H1 (cell line): Measurements from ENCODE around the gene TM9SF1. TPM values are rescaled to one million over a fixed set of nuclear protein-coding genes. Genes with fewer than 3 reads are reported as not detected.

Source experiments
- CTCF ChIA-PET: fragments of 300-600 bp; sonication (Branson Sonifier 250); formaldehyde crosslinking; loops from one replicate; lab custom pipeline; 2021; ENCODE audit not compliant: partially characterized antibody; lab: Charles Lee
- POLR2A ChIA-PET: fragments of 300-600 bp; sonication (Branson Sonifier 250); formaldehyde crosslinking; loops from one replicate; lab custom pipeline; 2021; ENCODE audit warnings: inconsistent platforms; ENCODE audit not compliant: partially characterized antibody; lab: Charles Lee
- DNase-seq, 2 experiments: peaks; one replicate each; pipeline versions ENCODE4 v3.0.0 to v3.0.0-alpha.2; 2010 to 2022; ENCODE audit warnings: low spot score in 2 of 2, low read depth in 1 of 2, mixed read lengths in 1 of 2
- FAIRE-seq: peaks from 2 replicates; lab custom pipeline; 2011; peaks lifted over from hg19 to GRCh38; lab: Jason Lieb, UNC
- H2AFZ ChIP-seq: 2 replicates; pipeline ENCODE4 v1.8.1; 2012; ENCODE audit warnings: low read length, inconsistent platforms
- H2AK5ac ChIP-seq: 2 replicates; pipeline ENCODE4 v1.6.1; 2013; ENCODE audit warnings: low read depth, low read length
- H2BK120ac ChIP-seq: replicated peaks from 2 replicates; pipeline ENCODE3; 2013; ENCODE audit warnings: low read depth, low read length, inconsistent platforms
- H2BK12ac ChIP-seq: 2 replicates; pipeline ENCODE4 v1.6.1; 2013; ENCODE audit warnings: low read depth, low read length
- H2BK15ac ChIP-seq: 2 replicates; pipeline ENCODE4 v1.6.1; 2013; ENCODE audit warnings: low read length
- H2BK20ac ChIP-seq: 2 replicates; pipeline ENCODE4 v1.6.1; 2013; ENCODE audit warnings: low read length
- H2BK5ac ChIP-seq: 2 replicates; pipeline ENCODE4 v1.6.1; 2013; ENCODE audit warnings: low read depth, low read length
- H3K14ac ChIP-seq: 2 replicates; pipeline ENCODE4 v1.6.1; 2013; ENCODE audit warnings: inconsistent platforms; ENCODE audit not compliant: insufficient read length
- H3K18ac ChIP-seq: 2 replicates; pipeline ENCODE4 v1.6.1; 2013; ENCODE audit warnings: low read length; ENCODE audit errors: extremely low read depth
- H3K23ac ChIP-seq: 2 replicates; pipeline ENCODE4 v1.6.1; 2013; ENCODE audit warnings: inconsistent platforms; ENCODE audit not compliant: insufficient read length
- H3K23me2 ChIP-seq: 2 replicates; pipeline ENCODE4 v1.6.1; 2013; ENCODE audit warnings: low read depth, low read length
- H3K27ac ChIP-seq: 2 replicates; pipeline ENCODE4 v1.6.1; 2011; ENCODE audit warnings: low read depth, low read length, inconsistent platforms
- H3K27me3 ChIP-seq, 4 experiments: replicated peaks in 1 of 4; 1 replicate in 1 of 4; 2 replicates in 3 of 4; pipeline versions ENCODE4 v1.6.1 to v1.8.1; 2011 to 2013; ENCODE audit warnings: low read length in 3 of 4, mild to moderate bottlenecking in 3 of 4, inconsistent platforms in 2 of 4, mixed read lengths in 2 of 4, moderate library complexity in 1 of 4; ENCODE audit not compliant: control insufficient read depth in 3 of 4, insufficient read depth in 3 of 4; ENCODE audit errors: extremely low read depth in 1 of 4
- H3K36me3 ChIP-seq, 4 experiments: 2 replicates each; pipeline versions ENCODE4 v1.6.1 to v1.8.1; 2011 to 2013; ENCODE audit warnings: mild to moderate bottlenecking in 4 of 4, low read length in 3 of 4, moderate library complexity in 2 of 4, control low read depth in 1 of 4, inconsistent platforms in 1 of 4; ENCODE audit not compliant: insufficient read depth in 4 of 4, control insufficient read depth in 2 of 4
- H3K4ac ChIP-seq: replicated peaks from 2 replicates; pipeline ENCODE3; 2013; ENCODE audit warnings: low read length, low read depth, mixed read lengths, inconsistent platforms; ENCODE audit not compliant: insufficient read length
- H3K4me1 ChIP-seq, 4 experiments: replicated peaks in 1 of 4; 1 replicate in 1 of 4; 2 replicates in 3 of 4; pipeline versions ENCODE4 v1.6.1 to v1.8.1; 2011 to 2013; ENCODE audit warnings: low read length in 3 of 4, inconsistent platforms in 2 of 4, mixed read lengths in 1 of 4; ENCODE audit not compliant: insufficient read depth in 4 of 4, control insufficient read depth in 3 of 4
- H3K4me2 ChIP-seq, 2 experiments: 2 replicates each; pipeline versions ENCODE4 v1.6.1 to v1.8.1; 2011 to 2013; ENCODE audit warnings: low read depth in 2 of 2, low read length in 2 of 2, control low read depth in 1 of 2, inconsistent platforms in 1 of 2, mild to moderate bottlenecking in 1 of 2; ENCODE audit not compliant: insufficient read depth in 1 of 2
- H3K4me3 ChIP-seq, 4 experiments: fragments of 200-600, 300-600 bp in 1 of 4; sonication (generic), shearing (Covaris generic), sonication (Bioruptor Twin) in 1 of 4; 2 replicates each; pipeline versions ENCODE4 v1.5.1 to v1.8.1; 2011 to 2016; ENCODE audit warnings: low read length in 4 of 4, low read depth in 3 of 4, control low read depth in 2 of 4, inconsistent platforms in 2 of 4, mild to moderate bottlenecking in 2 of 4, mixed read lengths in 1 of 4, moderate library complexity in 1 of 4; ENCODE audit not compliant: insufficient read depth in 2 of 4; ENCODE audit errors: extremely low read depth in 1 of 4
- H3K56ac ChIP-seq: replicated peaks from 2 replicates; pipeline ENCODE3; 2013; ENCODE audit warnings: low read depth, mild to moderate bottlenecking, mixed read lengths, low read length, inconsistent platforms; ENCODE audit not compliant: insufficient read length
- H3K79me1 ChIP-seq: 2 replicates; pipeline ENCODE4 v1.6.1; 2013; ENCODE audit warnings: low read depth, low read length, control low read depth
- H3K79me2 ChIP-seq, 2 experiments: 2 replicates each; pipeline versions ENCODE4 v1.6.1 to v1.8.1; 2012 to 2013; ENCODE audit warnings: low read length in 2 of 2, mild to moderate bottlenecking in 2 of 2, inconsistent platforms in 1 of 2; ENCODE audit not compliant: insufficient read depth in 2 of 2, control insufficient read depth in 1 of 2
- H3K9ac ChIP-seq, 4 experiments: replicated peaks in 1 of 4; 1 replicate in 1 of 4; 2 replicates in 3 of 4; pipeline versions ENCODE4 v1.6.1 to v1.8.1; 2011 to 2013; ENCODE audit warnings: low read depth in 3 of 4, low read length in 3 of 4, control low read depth in 2 of 4, mild to moderate bottlenecking in 2 of 4, moderate library complexity in 2 of 4, inconsistent platforms in 1 of 4; ENCODE audit errors: extremely low read depth in 1 of 4
- H3K9me3 ChIP-seq, 2 experiments: 2 replicates each; pipeline versions ENCODE4 v1.6.1 to v1.8.1; 2012 to 2013; ENCODE audit warnings: mild to moderate bottlenecking in 2 of 2, moderate library complexity in 2 of 2, control low read depth in 1 of 2, inconsistent platforms in 1 of 2, low read depth in 1 of 2, low read length in 1 of 2, mixed read lengths in 1 of 2; ENCODE audit not compliant: insufficient read depth in 2 of 2
- H4K20me1 ChIP-seq, 2 experiments: replicated peaks in 1 of 2; 2 replicates each; pipeline versions ENCODE3 to v1.8.1; 2011 to 2013; ENCODE audit warnings: inconsistent platforms in 2 of 2, low read length in 2 of 2, mild to moderate bottlenecking in 1 of 2; ENCODE audit not compliant: insufficient read depth in 2 of 2, control insufficient read depth in 1 of 2
- H4K5ac ChIP-seq: 2 replicates; pipeline ENCODE4 v1.6.1; 2013; ENCODE audit warnings: low read length, low read depth, mixed read lengths, inconsistent platforms; ENCODE audit not compliant: insufficient read length
- H4K8ac ChIP-seq: 2 replicates; pipeline ENCODE4 v1.8.0; 2013; ENCODE audit warnings: mild to moderate bottlenecking, moderate library complexity, low read length, inconsistent platforms; ENCODE audit not compliant: insufficient read depth; ENCODE audit errors: extremely low read depth
- H4K91ac ChIP-seq: replicated peaks from 2 replicates; pipeline ENCODE3; 2013; ENCODE audit warnings: low read length, mixed read lengths, inconsistent platforms; ENCODE audit not compliant: insufficient read length
- ASH2L ChIP-seq: fragments of 200-600, 300-600 bp; sonication (generic); IDR thresholded peaks from one replicate; pipeline ENCODE4 v1.7.1; 2017; ENCODE audit warnings: low read length
- WGBS, 2 experiments: shearing (Covaris generic) in 1 of 2; methylation state at CpG; one replicate each; pipeline versions ENCODE4 v1.1.6 to v1.1.7; 2013 to 2015; ENCODE audit warnings: low lambda C conversion rate in 2 of 2, mixed read lengths in 2 of 2, inconsistent platforms in 1 of 2, low coverage in 1 of 2, missing lambda C conversion rate in 1 of 2; ENCODE audit not compliant: insufficient replicate concordance in 2 of 2, insufficient coverage in 1 of 2, insufficient read length in 1 of 2; ENCODE audit errors: extremely low coverage in 1 of 2, missing lambda C conversion rate in 1 of 2; 5-methylcytosine and 5-hydroxymethylcytosine counted together
- polyA plus RNA-seq, 7 experiments: library from polyadenylated mRNA; depleted of rRNA in 3 of 7; stranded (reverse) in 5 of 7; unstranded in 2 of 7; fragments of >200 nt in 5 of 7; fragments of 200-250 nt in 2 of 7; gene quantifications; 1 replicate in 5 of 7; 2 replicates in 1 of 7; 4 replicates in 1 of 7; pipeline versions ENCODE4 v1.2.1 to v1.2.3, GENCODE V29; 2011 to 2013; ENCODE audit warnings: missing spikeins in 2 of 7, mixed read lengths in 2 of 7
- total RNA-seq: library from RNA; stranded (reverse); fragmentation: NEBNext Ultra II Directional; extraction: Animal tissue kit (Norgen Biotek cat#: 25700); gene quantifications from 2 replicates; pipeline ENCODE4 v1.2.1, GENCODE V29; 2021

The TM9SF1 gene
- total and polyA plus RNA-seq, 2 of the 8 experiments (the other 6 are each of a cell fraction or from before 2014, with no cell fraction given) = 22.2 to 29.2 TPM

DNA sequence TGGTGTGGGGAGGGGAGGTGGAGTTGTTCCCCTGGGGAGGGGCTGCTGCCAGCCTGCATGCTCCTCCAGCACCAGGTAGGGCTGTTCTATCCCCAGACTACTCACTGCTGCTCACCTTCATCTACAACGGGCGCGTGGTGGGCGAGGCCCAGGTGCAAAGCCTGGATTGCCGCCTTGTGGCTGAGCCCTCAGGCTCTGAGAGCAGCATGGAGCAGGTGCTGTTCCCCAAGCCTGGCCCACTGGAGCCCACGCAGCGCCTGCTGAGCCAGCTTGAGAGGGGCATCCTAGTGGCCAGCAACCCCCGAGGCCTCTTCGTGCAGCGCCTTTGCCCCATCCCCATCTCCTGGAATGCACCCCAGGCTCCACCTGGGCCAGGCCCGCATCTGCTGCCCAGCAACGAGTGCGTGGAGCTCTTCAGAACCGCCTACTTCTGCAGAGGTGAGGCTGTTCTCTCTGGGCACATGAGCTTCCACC lies 30.7 kb downstream of the TM9SF1 start:
- no peak overlapping the region for H3K4me2 ChIP-seq
- H2BK20ac ChIP-seq = no peak overlapping the region
- no peak overlapping the region for H2BK120ac ChIP-seq
- H2BK5ac ChIP-seq = no peak overlapping the region
- DNase-seq = no peak
- H3K36me3 ChIP-seq = peaks cover 0 to 26% (median 11%) of the 10 kb centered on the region in 4 experiments; a peak in 7 of 8 replicates
- no peak overlapping the region for H3K4me3 ChIP-seq
- H3K4me1 ChIP-seq = peaks cover 0 to 10% (median 2%) of the 10 kb centered on the region in 4 experiments; a peak in 3 of 7 replicates
- H2AFZ ChIP-seq = no peak overlapping the region
- no peak overlapping the region for H2BK15ac ChIP-seq
- TF ChIP-seq ASH2L = no peak
- no peak overlapping the region for H2AK5ac ChIP-seq
- FAIRE-seq = no peak
- no peak overlapping the region for H4K5ac ChIP-seq
- POLR2A ChIA-PET = interaction anchor here (0.8 to 7.6 kb wide), 8 partner anchors 9 to 59 kb away, joined by 3 to 93 read pairs (median 4); partner anchors contain the start of genes PSME2, RNF31 and TM9SF1
- H3K4ac ChIP-seq = no peak overlapping the region
- H3K9ac ChIP-seq = no peak overlapping the region
- H4K8ac ChIP-seq = no peak overlapping the region
- no peak overlapping the region for H3K18ac ChIP-seq
- H3K56ac ChIP-seq = no peak overlapping the region
- no peak overlapping the region for H3K23ac ChIP-seq
- no peak overlapping the region for H4K91ac ChIP-seq
- peaks cover 0 to 16% of the 10 kb centered on the region in 2 experiments for H4K20me1 ChIP-seq
- H3K79me1 ChIP-seq = no peaks in the 10 kb centered on the region
- 93% methylated on average over 14 of the region's 14 CpGs; no CpG with 5 or more reads in 1 of the 2 experiments for WGBS, 2 experiments
- no peak overlapping the region for H3K14ac ChIP-seq
- H3K9me3 ChIP-seq = no peaks in the 10 kb centered on the region
- no peaks in the 10 kb centered on the region for H3K27me3 ChIP-seq
- H2BK12ac ChIP-seq = no peak overlapping the region
- H3K79me2 ChIP-seq = no peaks in the 10 kb centered on the region
- H3K23me2 ChIP-seq = 0 out of 2 replicates have a peak, but pooled peaks cover 2% of the 10 kb centered on the region
- CTCF ChIA-PET = interaction anchor here (1.2 kb wide), 1 partner anchor 133 kb away, joined by 3 read pairs; no protein-coding TSS in a partner anchor
- H3K27ac ChIP-seq = no peak overlapping the region
